Measurements from ENCODE around the gene CINP. TPM values are rescaled to one million over a fixed set of nuclear protein-coding genes. Genes with fewer than 3 reads are reported as not detected.

The CINP gene
- total and polyA plus RNA-seq, 9 of the 15 experiments (the other 6 are each of a cell fraction or from before 2014, with no cell fraction given), result 36.3 to 63.2 (median 43.7) TPM

- Histone ChIP-seq H3K4me3 (no peak overlapping the region), H3K9me3 (replicated peaks; ENCODE audit: control insufficient read depth, insufficient read depth, low read depth, low read length) (no peaks in the 10 kb centered on the region), H3K9me1 (ENCODE audit: control insufficient read depth, insufficient read depth, low read length) (no peaks in the 10 kb centered on the region), H3K4me2 (ENCODE audit: insufficient read depth, low read length) (no peak overlapping the region), H3K4me1 (replicated peaks in 1 of 2; ENCODE audit: control insufficient read depth in 2 of 2, insufficient read depth in 2 of 2, low read length in 2 of 2) (no peaks in the 10 kb centered on the region; a peak in 1 of 5 replicates), H3K27ac (ENCODE audit: extremely low read depth, low read depth, low read length) (no peak overlapping the region), H3K79me2 (ENCODE audit: control insufficient read depth, insufficient read depth, low read length) (no peaks in the 10 kb centered on the region), H3K9ac (ENCODE audit: insufficient read depth in 1 of 2, low read depth in 2 of 2, low read length in 2 of 2) (no peak overlapping the region), H3K36me3 (ENCODE audit: control insufficient read depth, insufficient read depth, low read length) (no peaks in the 10 kb centered on the region; the same call in 2 of the 3 replicates), H4K20me1 (replicated peaks; ENCODE audit: control insufficient read depth, insufficient read depth, low read length) (no peaks in the 10 kb centered on the region), H3K27me3 (ENCODE audit: control insufficient read depth in 2 of 2, insufficient read depth in 2 of 2, low read length in 2 of 2) (no peaks in the 10 kb centered on the region), H2AFZ (ENCODE audit: low read depth, low read length) (no peak overlapping the region)
- CTCF ChIA-PET (ENCODE audit: low intra/inter-chr PET ratio), result no interaction called here
- FAIRE-seq, result no peak
- WGBS (ENCODE audit: insufficient coverage, low coverage, missing lambda C conversion rate), result 47% methylated on average over 2 of the region's 2 CpGs
- in situ Hi-C loops (cut with MboI) (no loop called here), intact Hi-C loops (cut with micrococcal nuclease) (no loop called here)
- BruUV-seq (replicated peaks), result no TSS peak
- POLR2A ChIA-PET, result interaction anchor here (2.6 kb wide), 1 partner anchor 11 kb away, joined by 9 read pairs; the partner anchor contains the start of genes CINP and TECPR2
- no peak for ATAC-seq
- no peak for DNase-seq (ENCODE audit: extremely low read depth in 1 of 4, low spot score in 3 of 4)
- TF ChIP-seq CHD1 (IDR thresholded peaks at IDR 0.05; ENCODE audit: low read length) (no peak), ZNF699 (CRISPR knock-in tag; IDR thresholded peaks at IDR 0.05; ENCODE audit: insufficient replicate concordance) (no peak), EWSR1 (IDR thresholded peaks at IDR 0.05; ENCODE audit: borderline replicate concordance, low read depth, partially characterized antibody) (no peak), THAP7 (CRISPR knock-in tag; IDR thresholded peaks at IDR 0.05) (no peak), FOXJ2 (tag; IDR thresholded peaks at IDR 0.05) (no peak)
- TF ChIP-seq, protein P1, sequence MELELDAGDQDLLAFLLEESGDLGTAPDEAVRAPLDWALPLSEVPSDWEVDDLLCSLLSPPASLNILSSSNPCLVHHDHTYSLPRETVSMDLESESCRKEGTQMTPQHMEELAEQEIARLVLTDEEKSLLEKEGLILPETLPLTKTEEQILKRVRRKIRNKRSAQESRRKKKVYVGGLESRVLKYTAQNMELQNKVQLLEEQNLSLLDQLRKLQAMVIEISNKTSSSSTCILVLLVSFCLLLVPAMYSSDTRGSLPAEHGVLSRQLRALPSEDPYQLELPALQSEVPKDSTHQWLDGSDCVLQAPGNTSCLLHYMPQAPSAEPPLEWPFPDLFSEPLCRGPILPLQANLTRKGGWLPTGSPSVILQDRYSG (tag; conservative IDR thresholded peaks at IDR 0.05; ENCODE audit: low read depth), result no peak
Measured at GRCh38 chr14:102374264-102374663, 11.6 kb upstream of the CINP start.
